Testis (tissue), 2 donors: ENCODE data around the gene KRT72.

Source experiments
- CTCF ChIP-seq, 3 experiments: fragments of 450-650 bp in 2 of 3; fragments of 200-600 bp in 1 of 3; sonication (generic) in 1 of 3; IDR thresholded peaks; one replicate each; pipeline ENCODE4 v1.5.1; 2016 to 2019; ENCODE audit warnings: antibody characterized with exemption in 3 of 3, mild to moderate bottlenecking in 2 of 3, moderate library complexity in 1 of 3
- POLR2A ChIP-seq: fragments of 450-650 bp; IDR thresholded peaks from one replicate; pipeline ENCODE4 v1.6.1; 2017; ENCODE audit warnings: antibody characterized with exemption, mild to moderate bottlenecking, moderate library complexity

GRCh38 chr12:52568111-52568510 lies 33.2 kb downstream of the KRT72 start:
- TF ChIP-seq POLR2A (no peak), CTCF (IDR thresholded peaks at IDR 0.05) (no peak)
